GM12872 (cell line): ENCODE data around the gene METTL17.

Source experiments
- TF ChIP-seq, protein P1 (sequence below): IDR thresholded peaks from 3 replicates; pipeline ENCODE4 v1.5.1; 2011; ENCODE audit warnings: low read depth, mild to moderate bottlenecking, low read length, moderate library complexity; ENCODE audit not compliant: insufficient read depth

METTL17 gene

DNA sequence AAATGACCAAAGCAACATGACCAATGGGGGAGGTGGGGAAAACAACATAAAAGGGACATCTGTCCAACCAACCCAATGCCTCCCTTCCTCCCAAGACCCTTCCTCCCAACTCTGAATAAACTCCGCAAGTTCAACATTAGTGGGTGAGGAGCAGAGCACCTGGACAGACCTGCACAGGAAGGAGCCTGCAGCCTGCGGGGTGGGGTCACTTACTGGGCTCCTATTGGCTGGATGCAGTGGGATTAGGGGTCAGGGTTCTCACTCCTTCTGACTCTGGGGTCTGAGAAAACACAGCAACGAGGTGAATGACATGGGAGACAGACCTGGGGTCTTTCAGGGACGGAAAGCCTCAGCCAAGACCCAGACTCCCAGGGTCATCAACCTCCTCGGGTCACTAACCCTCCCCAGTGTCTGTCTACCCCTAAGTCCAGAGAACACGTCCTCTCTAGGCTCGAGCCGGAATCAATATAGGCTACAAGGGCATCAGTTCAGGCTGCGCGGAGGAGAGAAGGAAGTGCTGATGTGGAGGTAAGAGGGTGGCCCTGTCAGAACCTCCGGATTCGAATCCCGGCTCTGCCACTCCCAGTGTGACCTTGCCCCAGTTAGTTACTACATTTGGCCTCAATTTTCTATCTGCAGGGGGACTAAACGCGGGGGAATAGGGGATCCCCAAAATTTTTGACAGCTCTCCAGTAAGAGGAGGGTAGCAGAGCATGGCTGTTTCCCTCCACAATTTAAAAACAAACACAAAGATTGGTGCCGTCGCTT lies 34.2 kb downstream of the METTL17 start:
- TF ChIP-seq, protein P1, sequence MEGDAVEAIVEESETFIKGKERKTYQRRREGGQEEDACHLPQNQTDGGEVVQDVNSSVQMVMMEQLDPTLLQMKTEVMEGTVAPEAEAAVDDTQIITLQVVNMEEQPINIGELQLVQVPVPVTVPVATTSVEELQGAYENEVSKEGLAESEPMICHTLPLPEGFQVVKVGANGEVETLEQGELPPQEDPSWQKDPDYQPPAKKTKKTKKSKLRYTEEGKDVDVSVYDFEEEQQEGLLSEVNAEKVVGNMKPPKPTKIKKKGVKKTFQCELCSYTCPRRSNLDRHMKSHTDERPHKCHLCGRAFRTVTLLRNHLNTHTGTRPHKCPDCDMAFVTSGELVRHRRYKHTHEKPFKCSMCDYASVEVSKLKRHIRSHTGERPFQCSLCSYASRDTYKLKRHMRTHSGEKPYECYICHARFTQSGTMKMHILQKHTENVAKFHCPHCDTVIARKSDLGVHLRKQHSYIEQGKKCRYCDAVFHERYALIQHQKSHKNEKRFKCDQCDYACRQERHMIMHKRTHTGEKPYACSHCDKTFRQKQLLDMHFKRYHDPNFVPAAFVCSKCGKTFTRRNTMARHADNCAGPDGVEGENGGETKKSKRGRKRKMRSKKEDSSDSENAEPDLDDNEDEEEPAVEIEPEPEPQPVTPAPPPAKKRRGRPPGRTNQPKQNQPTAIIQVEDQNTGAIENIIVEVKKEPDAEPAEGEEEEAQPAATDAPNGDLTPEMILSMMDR = no peak

DNA sequence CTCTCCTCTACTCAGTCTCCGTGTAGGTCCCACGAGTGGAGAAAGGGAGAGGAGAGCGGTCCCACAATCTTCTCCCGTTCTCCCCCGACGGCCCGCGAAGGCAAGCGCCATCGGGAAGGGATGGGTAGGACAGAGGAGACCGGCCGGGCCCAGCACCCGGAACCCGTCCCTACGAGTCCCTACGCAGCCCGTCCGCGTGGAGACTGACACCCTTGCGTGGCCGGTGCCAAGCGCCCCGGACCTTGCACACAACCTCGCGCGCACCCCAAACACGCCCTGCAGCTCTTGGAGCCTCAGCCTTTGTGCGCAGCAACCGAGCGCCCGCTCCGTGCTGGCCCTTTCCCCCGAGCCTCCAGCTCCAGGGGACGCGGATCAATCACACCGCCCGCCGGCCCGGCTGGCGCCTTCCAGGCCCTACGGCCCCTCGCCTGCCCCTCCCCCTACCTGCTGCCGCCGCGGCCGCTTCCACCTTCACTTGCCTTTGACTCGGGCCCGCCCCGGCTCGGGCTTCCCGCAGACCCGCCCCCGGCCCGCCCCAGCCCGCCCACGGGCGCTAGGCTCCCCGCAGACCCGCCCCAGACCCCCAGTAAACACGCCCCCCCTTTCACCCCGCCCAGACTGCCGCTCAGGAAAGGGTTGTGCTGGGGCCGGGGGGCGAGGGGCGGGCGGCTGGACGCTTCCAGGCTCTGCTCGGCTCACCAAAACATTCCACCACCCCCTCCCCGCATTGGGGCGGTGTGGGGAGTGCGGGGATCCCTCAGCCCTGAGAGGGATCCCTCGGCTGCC lies 35.0 kb downstream of the METTL17 start, which contains the start of gene NDRG2:
Gene NDRG2 (minus strand): TSS at position 477 of the 786 bp plus-strand sequence. CDS start 1,746 bp downstream, outside the sequence.
- TF ChIP-seq, protein P1 = no peak

- TF ChIP-seq, protein P1 = no peak
Observed at GRCh38 chr14:21025371-21026273, 35.8 kb downstream of the METTL17 start.

DNA sequence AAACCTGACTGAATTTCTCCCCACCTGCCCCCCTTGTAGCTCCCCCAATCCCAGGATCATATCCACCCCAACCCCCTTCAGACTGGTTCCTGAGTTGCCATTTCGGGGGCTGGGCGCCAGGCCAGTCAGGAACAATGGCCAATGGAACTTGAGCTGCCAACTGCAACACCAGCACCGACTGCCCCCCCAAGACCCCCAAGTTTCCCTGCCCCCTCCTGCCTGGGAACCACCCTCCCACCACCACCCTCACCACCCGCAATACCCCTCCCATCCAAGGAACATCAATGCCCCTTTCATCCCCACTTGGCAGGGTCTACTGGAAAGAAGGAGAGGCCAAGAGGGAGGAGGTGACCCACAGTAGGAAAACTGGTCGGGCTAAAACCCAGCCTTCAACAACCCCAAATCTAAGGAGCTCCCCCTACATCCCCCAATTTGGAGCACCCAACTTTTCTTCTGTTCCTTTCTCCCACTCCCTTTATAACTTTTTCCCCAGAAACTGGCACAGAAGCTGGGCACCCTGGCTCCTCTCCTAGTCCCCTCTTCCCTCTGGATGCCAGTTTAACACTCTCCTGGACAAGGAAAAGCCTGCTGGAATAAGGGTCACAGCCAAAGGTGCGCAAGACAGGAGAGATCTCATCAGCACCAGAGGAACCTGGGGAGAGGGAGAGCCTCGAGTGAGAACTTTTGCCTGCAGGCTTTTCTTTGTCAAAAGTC lies 36.7 kb downstream of the METTL17 start:
- TF ChIP-seq, protein P1 = no peak

DNA sequence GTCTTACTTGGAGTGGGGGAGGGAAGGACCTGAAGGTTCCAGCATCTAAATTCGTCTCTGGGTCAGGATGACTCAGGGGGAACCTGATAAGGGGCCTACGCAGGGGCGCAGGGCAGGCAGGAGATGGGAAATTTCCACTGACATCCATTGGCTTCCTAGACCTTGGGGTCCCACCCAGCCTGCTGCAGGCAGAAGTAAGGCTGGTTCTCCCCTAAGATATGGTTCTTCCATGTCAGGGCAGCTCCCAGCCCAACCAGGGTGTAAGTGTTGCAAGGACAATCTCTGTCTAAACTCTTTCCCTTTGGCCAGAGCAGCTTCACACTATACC lies 37.2 kb downstream of the METTL17 start:
- TF ChIP-seq, protein P1 = no peak

GRCh38 chr14:21029917-21030316 lies 40.1 kb downstream of the METTL17 start, which contains the start of gene TPPP2:
TPPP2 (plus strand) TSS chr14:21030217; CDS start chr14:21030582, 365 bp downstream.
- TF ChIP-seq, protein P1 = no peak
